Testis (tissue), 2 donors: ENCODE data around the gene HDAC7.

Source experiments
- CTCF ChIP-seq, 3 experiments: fragments of 450-650 bp in 2 of 3; fragments of 200-600 bp in 1 of 3; sonication (generic) in 1 of 3; IDR thresholded peaks; one replicate each; pipeline ENCODE4 v1.5.1; 2016 to 2019; ENCODE audit warnings: antibody characterized with exemption in 3 of 3, mild to moderate bottlenecking in 2 of 3, moderate library complexity in 1 of 3
- POLR2A ChIP-seq: fragments of 450-650 bp; IDR thresholded peaks from one replicate; pipeline ENCODE4 v1.6.1; 2017; ENCODE audit warnings: antibody characterized with exemption, mild to moderate bottlenecking, moderate library complexity

- TF ChIP-seq CTCF (IDR thresholded peaks at IDR 0.05): no peak
- no peak for TF ChIP-seq POLR2A
These were observed 30.7 kb upstream of the HDAC7 start for GRCh38 chr12:47850153-47851084.
